Endodermal cell (in vitro differentiated cells): Measurements from ENCODE around the gene RPS6KA2. TPM values are rescaled to one million over a fixed set of nuclear protein-coding genes. Genes with fewer than 3 reads are reported as not detected.

Experiments used
- DNase-seq: peaks from one replicate; pipeline ENCODE4 v3.0.0-alpha.2; 2017
- H3K27ac ChIP-seq: 2 replicates; pipeline ENCODE4 v1.5.1; 2013; ENCODE audit warnings: mild to moderate bottlenecking, low read depth, low read length, moderate library complexity
- H3K27me3 ChIP-seq: 2 replicates; pipeline ENCODE4 v1.6.1; 2013; ENCODE audit warnings: mild to moderate bottlenecking, low read length, moderate library complexity; ENCODE audit not compliant: insufficient read depth, control insufficient read depth, poor library complexity, severe bottlenecking
- H3K36me3 ChIP-seq: 2 replicates; pipeline ENCODE4 v1.7.0; 2013; ENCODE audit warnings: mild to moderate bottlenecking, low read length, moderate library complexity; ENCODE audit not compliant: control insufficient read depth, insufficient read depth
- H3K4me1 ChIP-seq: one replicate; pipeline ENCODE4 v1.7.0; 2013; ENCODE audit warnings: low read length; ENCODE audit not compliant: control insufficient read depth, insufficient read depth
- H3K4me3 ChIP-seq: 2 replicates; pipeline ENCODE4 v1.5.1; 2013; ENCODE audit warnings: mild to moderate bottlenecking, low read length, moderate library complexity
- H3K9ac ChIP-seq: 2 replicates; pipeline ENCODE4 v1.6.1; 2013; ENCODE audit warnings: mild to moderate bottlenecking, low read length, moderate library complexity; ENCODE audit not compliant: poor library complexity, severe bottlenecking; ENCODE audit errors: extremely low read depth
- H3K9me3 ChIP-seq: 2 replicates; pipeline ENCODE4 v1.6.1; 2013; ENCODE audit warnings: mild to moderate bottlenecking, low read length, moderate library complexity; ENCODE audit not compliant: control insufficient read depth
- H3K27ac Mint-ChIP-seq: 2 replicates; pipeline ENCODE4 v1.8.0; 2020; ENCODE audit warnings: mixed read lengths
- H3K27me3 Mint-ChIP-seq: 2 replicates; pipeline ENCODE4 v1.8.0; 2021; ENCODE audit warnings: mild to moderate bottlenecking, mixed read lengths; ENCODE audit not compliant: insufficient read depth
- H3K36me3 Mint-ChIP-seq: 2 replicates; pipeline ENCODE4 v1.8.0; 2020; ENCODE audit warnings: low read depth, mixed read lengths
- H3K4me1 Mint-ChIP-seq: 2 replicates; pipeline ENCODE4 v1.8.0; 2020; ENCODE audit warnings: mixed read lengths
- H3K4me3 Mint-ChIP-seq: 2 replicates; pipeline ENCODE4 v1.8.0; 2020; ENCODE audit warnings: mild to moderate bottlenecking, moderate library complexity, mixed read lengths
- H3K9me3 Mint-ChIP-seq: 2 replicates; pipeline ENCODE4 v1.8.0; 2020; ENCODE audit warnings: mild to moderate bottlenecking, mixed read lengths
- WGBS, 2 experiments: methylation state at CpG; one replicate each; pipeline versions ENCODE4 v1.1.5 to v1.1.7; 2013; ENCODE audit warnings: missing lambda C conversion rate in 2 of 2, mixed read lengths in 1 of 2; ENCODE audit not compliant: insufficient coverage in 1 of 2, insufficient read length in 1 of 2; 5-methylcytosine and 5-hydroxymethylcytosine counted together
- total RNA-seq, 2 donors: library from RNA; stranded (reverse); fragmentation: NEBNext Ultra II Directional in 1 of 2; extraction: Animal tissue kit (Norgen Biotek cat#: 25700) in 1 of 2; gene quantifications; 2 replicates in 1 of 2; 3 replicates in 1 of 2; pipeline ENCODE4 v1.2.1, GENCODE V29; 2021
- TF ChIP-seq, protein P1 (sequence below): fragments of 200-600 bp; sonication (generic); conservative IDR thresholded peaks from 2 replicates; pipeline ENCODE4 v1.5.0; 2021; ENCODE audit warnings: antibody characterized with exemption, mild to moderate bottlenecking

RPS6KA2 gene
- total RNA-seq, 2 donors from 2014 or later, result 17.9 to 23.9 TPM

DNA sequence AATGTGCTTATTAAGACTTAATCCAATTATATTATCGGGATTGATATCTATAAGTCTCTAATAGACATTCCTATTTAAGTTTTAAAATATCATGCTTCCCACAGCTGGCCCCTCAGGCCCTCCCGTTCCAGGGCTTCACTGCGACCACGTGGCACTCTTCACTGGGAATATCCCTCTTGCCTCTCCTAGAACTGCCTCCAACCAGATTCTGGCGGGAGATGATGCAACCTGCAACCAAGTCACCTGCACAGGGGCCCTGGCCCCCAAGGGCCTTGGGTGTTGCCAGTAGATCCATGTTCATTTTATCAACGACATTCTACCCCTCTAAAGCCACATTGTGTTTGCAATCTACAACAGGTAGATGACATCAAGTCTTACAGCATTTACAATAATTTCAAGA is 22.1 kb downstream of the RPS6KA2 start:
- Mint-ChIP-seq H3K27ac (no peak overlapping the region), H3K4me3 (no peak overlapping the region), H3K27me3 (no peaks in the 10 kb centered on the region), H3K4me1 (peaks cover 9% of the 10 kb centered on the region), H3K9me3 (no peaks in the 10 kb centered on the region), H3K36me3 (peaks cover 9% of the 10 kb centered on the region)
- Histone ChIP-seq H3K9me3 (no peaks in the 10 kb centered on the region), H3K27me3 (no peaks in the 10 kb centered on the region), H3K4me1 (no peaks in the 10 kb centered on the region), H3K27ac (no peak overlapping the region), H3K4me3 (no peak overlapping the region), H3K9ac (no peak overlapping the region), H3K36me3 (no peaks in the 10 kb centered on the region)
- peak; percentile 42 for DNase-seq
- TF ChIP-seq, protein P1, sequence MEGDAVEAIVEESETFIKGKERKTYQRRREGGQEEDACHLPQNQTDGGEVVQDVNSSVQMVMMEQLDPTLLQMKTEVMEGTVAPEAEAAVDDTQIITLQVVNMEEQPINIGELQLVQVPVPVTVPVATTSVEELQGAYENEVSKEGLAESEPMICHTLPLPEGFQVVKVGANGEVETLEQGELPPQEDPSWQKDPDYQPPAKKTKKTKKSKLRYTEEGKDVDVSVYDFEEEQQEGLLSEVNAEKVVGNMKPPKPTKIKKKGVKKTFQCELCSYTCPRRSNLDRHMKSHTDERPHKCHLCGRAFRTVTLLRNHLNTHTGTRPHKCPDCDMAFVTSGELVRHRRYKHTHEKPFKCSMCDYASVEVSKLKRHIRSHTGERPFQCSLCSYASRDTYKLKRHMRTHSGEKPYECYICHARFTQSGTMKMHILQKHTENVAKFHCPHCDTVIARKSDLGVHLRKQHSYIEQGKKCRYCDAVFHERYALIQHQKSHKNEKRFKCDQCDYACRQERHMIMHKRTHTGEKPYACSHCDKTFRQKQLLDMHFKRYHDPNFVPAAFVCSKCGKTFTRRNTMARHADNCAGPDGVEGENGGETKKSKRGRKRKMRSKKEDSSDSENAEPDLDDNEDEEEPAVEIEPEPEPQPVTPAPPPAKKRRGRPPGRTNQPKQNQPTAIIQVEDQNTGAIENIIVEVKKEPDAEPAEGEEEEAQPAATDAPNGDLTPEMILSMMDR, result no peak
- 85 to 94% methylated on average over 5 to 6 of the region's 6 CpGs for WGBS, 2 experiments

GRCh38 chr6:166604328-166604727 is 22.7 kb downstream of the RPS6KA2 start:
- no peaks in the 10 kb centered on the region for H3K4me1 ChIP-seq
- no peaks in the 10 kb centered on the region for H3K27me3 ChIP-seq
- H3K4me3 ChIP-seq, result no peak overlapping the region
- H3K4me1 Mint-ChIP-seq, result peaks cover 9% of the 10 kb centered on the region
- H3K27ac Mint-ChIP-seq, result no peak overlapping the region
- H3K36me3 ChIP-seq, result no peaks in the 10 kb centered on the region
- 96 to 97% methylated on average over 9 of the region's 9 CpGs for WGBS, 2 experiments
- H3K9me3 Mint-ChIP-seq, result no peaks in the 10 kb centered on the region
- no peak overlapping the region for H3K4me3 Mint-ChIP-seq
- no peaks in the 10 kb centered on the region for H3K27me3 Mint-ChIP-seq
- H3K27ac ChIP-seq, result no peak overlapping the region
- no peak overlapping the region for H3K9ac ChIP-seq
- no peaks in the 10 kb centered on the region for H3K9me3 ChIP-seq
- peaks cover 12% of the 10 kb centered on the region for H3K36me3 Mint-ChIP-seq
- TF ChIP-seq, protein P1, result no peak
- no peak for DNase-seq

DNA sequence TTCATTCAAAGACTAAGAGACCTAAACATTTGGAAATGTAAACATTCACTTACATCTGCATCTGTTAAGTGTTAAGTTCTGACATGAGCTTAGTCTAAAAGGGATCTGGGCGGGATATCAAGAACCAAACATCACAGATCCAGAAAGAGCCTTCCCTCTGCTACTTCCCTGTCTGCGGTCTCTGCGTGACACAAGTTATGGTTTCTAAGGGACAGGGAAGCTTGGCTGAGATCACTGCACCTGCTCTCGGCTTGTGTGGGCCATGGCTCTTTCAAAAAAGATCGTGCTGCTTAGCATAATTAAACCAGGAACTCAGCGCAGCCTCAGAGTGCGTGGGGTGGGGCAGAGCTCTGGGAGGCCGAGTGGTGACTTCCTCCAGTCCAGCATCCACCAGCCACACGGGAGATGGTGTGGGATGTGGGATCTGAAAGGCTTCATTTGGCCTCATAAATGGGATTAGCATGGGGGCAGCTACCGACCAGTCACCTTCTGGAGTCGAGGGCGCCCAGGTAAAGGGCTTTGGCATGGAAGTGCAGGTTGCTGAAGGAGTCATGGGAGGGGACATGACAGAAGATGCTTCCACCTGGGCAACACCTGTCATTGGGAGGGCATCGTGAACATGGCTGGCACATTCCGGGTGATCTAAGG is 23.9 kb downstream of the RPS6KA2 start:
- Histone ChIP-seq H3K27me3 (no peaks in the 10 kb centered on the region), H3K27ac (no peak overlapping the region), H3K4me3 (no peak overlapping the region), H3K36me3 (no peaks in the 10 kb centered on the region), H3K4me1 (no peaks in the 10 kb centered on the region), H3K9me3 (no peaks in the 10 kb centered on the region), H3K9ac (no peak overlapping the region)
- Mint-ChIP-seq H3K36me3 (peaks cover 12% of the 10 kb centered on the region), H3K4me3 (no peak overlapping the region), H3K27me3 (no peaks in the 10 kb centered on the region), H3K9me3 (no peaks in the 10 kb centered on the region), H3K27ac (no peak overlapping the region), H3K4me1 (peaks cover 15% of the 10 kb centered on the region)
- TF ChIP-seq, protein P1, result no peak
- peak; percentile 26 for DNase-seq
- 94% methylated on average over 13 to 14 of the region's 14 CpGs for WGBS, 2 experiments
